ENCODE results near the gene CBFA2T2. TPM values are rescaled to one million over a fixed set of nuclear protein-coding genes. Genes with fewer than 3 reads are reported as not detected.
A peak's percentile ranks its signal among the peaks of the same experiment; 100 is the strongest.
"Not testable (repeated sequence)": the region's sequence is repeated elsewhere in the genome, so short reads cannot be mapped to it uniquely, and the experiment has no call there.

The CBFA2T2 gene
- total and polyA plus RNA-seq, 2 experiments from 2014 or later: 29.2 to 33.1 TPM

GRCh38 chr20:33531047-33531877 lies 41.4 kb downstream of the CBFA2T2 start:
- Histone ChIP-seq H3K27ac (peak overlapping the region; percentile 69), H3K36me3 (replicated peaks; ENCODE audit: insufficient read depth, low read depth) (no peaks in the 10 kb centered on the region), H3K4me2 (peak overlapping the region; percentile 55), H3K9me3 (ENCODE audit: low read depth) (no peaks in the 10 kb centered on the region), H4K20me1 (ENCODE audit: insufficient read depth, poor library complexity, severe bottlenecking) (peaks cover 3% of the 10 kb centered on the region), H2AFZ (no peak overlapping the region), H3K4me1 (ENCODE audit: insufficient read depth) (peaks cover 38% of the 10 kb centered on the region), H3K79me2 (peaks cover 64% of the 10 kb centered on the region), H3K4me3 (no peak overlapping the region), H3K27me3 (no peaks in the 10 kb centered on the region), H3K9me2 (replicated peaks; ENCODE audit: insufficient read depth) (no peaks in the 10 kb centered on the region)
- 54% methylated on average over 6 of the region's 6 CpGs for WGBS (ENCODE audit: low lambda C conversion rate, missing lambda C conversion rate)
- TF ChIP-seq EZH2phosphoT487 (IDR thresholded peaks at IDR 0.05; ENCODE audit: low read depth, severe bottlenecking, unreplicated experiment) (no peak), EZH2 (IDR thresholded peaks at IDR 0.05; ENCODE audit: borderline replicate concordance) (no peak)
- TF ChIP-seq, protein P1, sequence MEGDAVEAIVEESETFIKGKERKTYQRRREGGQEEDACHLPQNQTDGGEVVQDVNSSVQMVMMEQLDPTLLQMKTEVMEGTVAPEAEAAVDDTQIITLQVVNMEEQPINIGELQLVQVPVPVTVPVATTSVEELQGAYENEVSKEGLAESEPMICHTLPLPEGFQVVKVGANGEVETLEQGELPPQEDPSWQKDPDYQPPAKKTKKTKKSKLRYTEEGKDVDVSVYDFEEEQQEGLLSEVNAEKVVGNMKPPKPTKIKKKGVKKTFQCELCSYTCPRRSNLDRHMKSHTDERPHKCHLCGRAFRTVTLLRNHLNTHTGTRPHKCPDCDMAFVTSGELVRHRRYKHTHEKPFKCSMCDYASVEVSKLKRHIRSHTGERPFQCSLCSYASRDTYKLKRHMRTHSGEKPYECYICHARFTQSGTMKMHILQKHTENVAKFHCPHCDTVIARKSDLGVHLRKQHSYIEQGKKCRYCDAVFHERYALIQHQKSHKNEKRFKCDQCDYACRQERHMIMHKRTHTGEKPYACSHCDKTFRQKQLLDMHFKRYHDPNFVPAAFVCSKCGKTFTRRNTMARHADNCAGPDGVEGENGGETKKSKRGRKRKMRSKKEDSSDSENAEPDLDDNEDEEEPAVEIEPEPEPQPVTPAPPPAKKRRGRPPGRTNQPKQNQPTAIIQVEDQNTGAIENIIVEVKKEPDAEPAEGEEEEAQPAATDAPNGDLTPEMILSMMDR (IDR thresholded peaks at IDR 0.05; ENCODE audit: poor library complexity): no peak
- DNase-seq (ENCODE audit: low spot score): peak; percentile 26

GRCh38 chr20:33531885-33532284 lies 42.0 kb downstream of the CBFA2T2 start:
- DNase-seq (ENCODE audit: low spot score): no peak
- Histone ChIP-seq H3K9me2 (replicated peaks; ENCODE audit: insufficient read depth) (no peaks in the 10 kb centered on the region), H4K20me1 (ENCODE audit: insufficient read depth, poor library complexity, severe bottlenecking) (peaks cover under 1% of the 10 kb centered on the region), H3K4me3 (no peak overlapping the region), H3K4me1 (ENCODE audit: insufficient read depth) (peaks cover 38% of the 10 kb centered on the region), H3K79me2 (peaks cover 58% of the 10 kb centered on the region), H2AFZ (no peak overlapping the region), H3K27me3 (no peaks in the 10 kb centered on the region), H3K27ac (peak overlapping the region; percentile 69), H3K9me3 (ENCODE audit: low read depth) (no peaks in the 10 kb centered on the region), H3K36me3 (replicated peaks; ENCODE audit: insufficient read depth, low read depth) (no peaks in the 10 kb centered on the region), H3K4me2 (peak overlapping the region; percentile 55)
- no peak for TF ChIP-seq EZH2 (IDR thresholded peaks at IDR 0.05; ENCODE audit: borderline replicate concordance)
- TF ChIP-seq, protein P1 (IDR thresholded peaks at IDR 0.05; ENCODE audit: poor library complexity): no peak
- no peak for TF ChIP-seq EZH2phosphoT487 (IDR thresholded peaks at IDR 0.05; ENCODE audit: low read depth, severe bottlenecking, unreplicated experiment)
- WGBS (ENCODE audit: low lambda C conversion rate, missing lambda C conversion rate): 34% methylated on average over 1 of the region's 1 CpG

GRCh38 chr20:33532753-33533459 lies 43.0 kb downstream of the CBFA2T2 start:
- peak overlapping the region; percentile 69 for H3K27ac ChIP-seq
- peaks cover 46% of the 10 kb centered on the region for H3K4me1 ChIP-seq (ENCODE audit: insufficient read depth)
- peaks cover 56% of the 10 kb centered on the region for H3K79me2 ChIP-seq
- H3K9me3 ChIP-seq (ENCODE audit: low read depth): no peaks in the 10 kb centered on the region
- H2AFZ ChIP-seq: no peak overlapping the region
- no peaks in the 10 kb centered on the region for H3K27me3 ChIP-seq
- no peaks in the 10 kb centered on the region for H3K36me3 ChIP-seq (replicated peaks; ENCODE audit: insufficient read depth, low read depth)
- TF ChIP-seq EZH2 (IDR thresholded peaks at IDR 0.05; ENCODE audit: borderline replicate concordance) (no peak), EZH2phosphoT487 (IDR thresholded peaks at IDR 0.05; ENCODE audit: low read depth, severe bottlenecking, unreplicated experiment) (no peak)
- TF ChIP-seq, protein P1 (IDR thresholded peaks at IDR 0.05; ENCODE audit: poor library complexity): no peak
- H3K4me3 ChIP-seq: no peak overlapping the region
- H3K4me2 ChIP-seq: peak overlapping the region; percentile 55
- H3K9me2 ChIP-seq (replicated peaks; ENCODE audit: insufficient read depth): no peaks in the 10 kb centered on the region
- WGBS (ENCODE audit: low lambda C conversion rate, missing lambda C conversion rate): 31% methylated on average over 2 of the region's 2 CpGs
- no peaks in the 10 kb centered on the region for H4K20me1 ChIP-seq (ENCODE audit: insufficient read depth, poor library complexity, severe bottlenecking)
- peak; percentile 40 for DNase-seq (ENCODE audit: low spot score)

GRCh38 chr20:33535717-33536116 lies 45.8 kb downstream of the CBFA2T2 start:
- H3K27me3 ChIP-seq; H2AFZ ChIP-seq; H4K20me1 ChIP-seq (ENCODE audit: insufficient read depth, poor library complexity, severe bottlenecking); H3K9me2 ChIP-seq (replicated peaks; ENCODE audit: insufficient read depth); DNase-seq (ENCODE audit: low spot score); H3K4me2 ChIP-seq; H3K27ac ChIP-seq; H3K9me3 ChIP-seq (ENCODE audit: low read depth); H3K36me3 ChIP-seq (replicated peaks; ENCODE audit: insufficient read depth, low read depth); H3K4me3 ChIP-seq: not testable (repeated sequence)
- Histone ChIP-seq H3K79me2 (peaks cover 51% of the 10 kb centered on the region), H3K4me1 (ENCODE audit: insufficient read depth) (peaks cover 61% of the 10 kb centered on the region)
- WGBS (ENCODE audit: low lambda C conversion rate, missing lambda C conversion rate): 77% methylated on average over 6 of the region's 8 CpGs

Data from hepatocyte (in vitro differentiated cells).